Measurements from ENCODE around the gene DHRS1. TPM values are rescaled to one million over a fixed set of nuclear protein-coding genes. Genes with fewer than 3 reads are reported as not detected.

DHRS1 gene
- total RNA-seq, 2 experiments from 2014 or later = 11.7 to 14.6 TPM

GRCh38 chr14:24281636-24282035, 17.9 kb downstream of the DHRS1 start:
- no peak overlapping the region for H3K27ac Mint-ChIP-seq
- intact Hi-C loops (cut with DNase I, micrococcal nuclease) = no loop called here
- peaks cover 6% of the 10 kb centered on the region for H3K36me3 Mint-ChIP-seq (ENCODE audit: low read depth)
- H3K4me1 Mint-ChIP-seq = peaks cover 41% of the 10 kb centered on the region
- ChIA-PET CTCF (interaction anchor here (1.7 kb wide), 1 partner anchor 53 kb away, joined by 4 read pairs; no protein-coding TSS in a partner anchor), POLR2A (interaction anchor here (0.6 kb wide), 1 partner anchor 62 kb away, joined by 3 read pairs; no protein-coding TSS in a partner anchor)
- no peak overlapping the region for H3K4me3 Mint-ChIP-seq
- ATAC-seq (no peak), DNase-seq (no peak)
- H3K9me3 Mint-ChIP-seq (ENCODE audit: low read depth) = peaks cover 4% of the 10 kb centered on the region
- H3K27me3 Mint-ChIP-seq = no peaks in the 10 kb centered on the region

DNA sequence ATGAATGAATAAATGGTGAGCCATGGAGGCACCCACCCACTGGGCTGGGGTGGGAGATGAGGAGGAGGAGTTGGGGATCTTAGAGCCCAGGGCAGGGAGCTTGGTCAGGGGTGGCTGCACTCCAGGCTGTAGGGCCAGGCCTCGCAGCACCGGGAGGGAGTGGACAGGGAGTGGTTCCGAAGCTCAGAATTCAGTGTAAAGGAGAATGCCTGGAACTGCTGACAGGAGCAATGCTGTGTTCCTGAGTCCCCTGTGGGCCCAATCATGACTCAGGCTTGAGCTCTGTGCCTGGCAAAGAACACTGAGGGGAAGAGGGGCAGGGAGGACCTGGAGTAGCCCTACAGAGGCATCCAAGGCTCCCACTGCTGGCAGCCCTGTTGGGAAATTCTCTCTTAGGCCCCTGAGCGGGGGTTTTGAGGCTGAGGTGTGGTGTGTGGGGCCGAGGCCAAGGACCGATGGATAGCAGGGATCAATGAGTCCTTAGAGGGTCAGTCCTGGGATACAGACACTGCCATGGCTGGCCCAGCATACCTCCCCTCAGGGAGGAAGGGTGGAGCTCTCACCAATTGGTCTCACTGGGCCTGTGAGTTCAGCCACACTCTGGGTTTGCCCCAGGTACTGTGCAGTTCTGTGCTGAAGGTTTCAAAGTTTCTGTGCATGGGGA, 18.7 kb downstream of the DHRS1 start:
- H3K36me3 Mint-ChIP-seq (ENCODE audit: low read depth) = peaks cover 6% of the 10 kb centered on the region
- CTCF ChIA-PET = interaction anchor here (1.7 to 4.5 kb wide), 6 partner anchors 9 to 52 kb away, joined by 4 to 32 read pairs (median 18); partner anchors contain the start of genes CIDEB, LTB4R2 and TINF2
- POLR2A ChIA-PET = interaction anchor here (0.6 kb wide), 1 partner anchor 61 kb away, joined by 3 read pairs; no protein-coding TSS in a partner anchor
- peaks cover 4% of the 10 kb centered on the region for H3K9me3 Mint-ChIP-seq (ENCODE audit: low read depth)
- intact Hi-C loops (cut with DNase I, micrococcal nuclease) = no loop called here
- no peaks in the 10 kb centered on the region for H3K27me3 Mint-ChIP-seq
- H3K4me1 Mint-ChIP-seq = peaks cover 43% of the 10 kb centered on the region
- no peak overlapping the region for H3K4me3 Mint-ChIP-seq
- DNase-seq = no peak
- H3K27ac Mint-ChIP-seq = peak overlapping the region; percentile 89
- ATAC-seq = no peak

- Mint-ChIP-seq H3K4me1 (peaks cover 52% of the 10 kb centered on the region), H3K4me3 (peak overlapping the region; percentile 34), H3K36me3 (ENCODE audit: low read depth) (peaks cover 6% of the 10 kb centered on the region), H3K27me3 (no peaks in the 10 kb centered on the region), H3K27ac (peak overlapping the region; percentile 89), H3K9me3 (ENCODE audit: low read depth) (peaks cover 4% of the 10 kb centered on the region)
- ATAC-seq = peak; percentile 90
- DNase-seq = peak; percentile 80
- intact Hi-C loops (cut with DNase I, micrococcal nuclease) = loop anchor here (1.0 to 10.0 kb wide), 5 partner anchors 10 to 725 kb away; partner anchors contain the start of genes THTPA (in 1 of the 2) and ZFHX2 (in 1 of the 2)
- CTCF ChIA-PET = interaction anchor here (0.6 to 4.5 kb wide), 10 partner anchors 10 to 51 kb away, joined by 3 to 32 read pairs (median 6); partner anchors contain the start of genes CIDEB, LTB4R2 and TINF2
- POLR2A ChIA-PET = interaction anchor here (1.0 to 1.3 kb wide), 2 partner anchors 8 to 10 kb away, joined by 3 to 4 read pairs; partner anchors contain the start of gene RABGGTA
Measured at GRCh38 chr14:24279301-24280186, 20.0 kb downstream of the DHRS1 start.

DNA sequence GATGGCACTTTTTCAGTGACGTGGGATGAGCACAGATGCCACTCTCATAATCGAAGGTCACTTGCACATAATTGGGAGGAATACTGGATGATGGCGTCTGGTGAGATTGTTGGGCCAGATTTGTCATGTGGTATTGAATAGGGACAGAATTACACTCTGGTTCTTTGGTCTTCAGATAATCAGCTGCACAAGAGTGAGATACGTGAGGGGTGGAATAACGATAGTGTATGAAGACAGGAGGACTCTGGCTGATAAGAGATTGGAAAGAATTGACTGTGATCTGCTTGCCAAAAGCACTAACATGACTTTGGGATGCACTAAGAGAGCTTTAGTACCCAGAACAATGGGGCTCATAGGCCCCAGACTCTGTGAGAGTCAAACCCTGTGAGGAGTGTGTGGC, 21.2 kb downstream of the DHRS1 start:
- no peak for DNase-seq
- Mint-ChIP-seq H3K27me3 (no peaks in the 10 kb centered on the region), H3K4me3 (no peak overlapping the region), H3K9me3 (ENCODE audit: low read depth) (peaks cover 4% of the 10 kb centered on the region), H3K4me1 (peaks cover 63% of the 10 kb centered on the region), H3K36me3 (ENCODE audit: low read depth) (peaks cover 6% of the 10 kb centered on the region), H3K27ac (peak overlapping the region; percentile 89)
- ChIA-PET CTCF (interaction anchor here (0.6 to 4.5 kb wide), 5 partner anchors 19 to 131 kb away, joined by 3 to 32 read pairs (median 22); partner anchors contain the start of genes CIDEB, LTB4R2, RNF31 and TINF2), POLR2A (interaction anchor here (0.7 to 1.3 kb wide), 3 partner anchors 8 to 36 kb away, joined by 3 to 4 read pairs (median 4); partner anchors contain the start of gene TINF2)
- intact Hi-C loops (cut with DNase I, micrococcal nuclease) = loop anchor here in 1 of 2 experiments (10.0 kb wide), 2 partner anchors 396 to 724 kb away; partner anchors contain the start of genes THTPA and ZFHX2
- no peak for ATAC-seq

DNA sequence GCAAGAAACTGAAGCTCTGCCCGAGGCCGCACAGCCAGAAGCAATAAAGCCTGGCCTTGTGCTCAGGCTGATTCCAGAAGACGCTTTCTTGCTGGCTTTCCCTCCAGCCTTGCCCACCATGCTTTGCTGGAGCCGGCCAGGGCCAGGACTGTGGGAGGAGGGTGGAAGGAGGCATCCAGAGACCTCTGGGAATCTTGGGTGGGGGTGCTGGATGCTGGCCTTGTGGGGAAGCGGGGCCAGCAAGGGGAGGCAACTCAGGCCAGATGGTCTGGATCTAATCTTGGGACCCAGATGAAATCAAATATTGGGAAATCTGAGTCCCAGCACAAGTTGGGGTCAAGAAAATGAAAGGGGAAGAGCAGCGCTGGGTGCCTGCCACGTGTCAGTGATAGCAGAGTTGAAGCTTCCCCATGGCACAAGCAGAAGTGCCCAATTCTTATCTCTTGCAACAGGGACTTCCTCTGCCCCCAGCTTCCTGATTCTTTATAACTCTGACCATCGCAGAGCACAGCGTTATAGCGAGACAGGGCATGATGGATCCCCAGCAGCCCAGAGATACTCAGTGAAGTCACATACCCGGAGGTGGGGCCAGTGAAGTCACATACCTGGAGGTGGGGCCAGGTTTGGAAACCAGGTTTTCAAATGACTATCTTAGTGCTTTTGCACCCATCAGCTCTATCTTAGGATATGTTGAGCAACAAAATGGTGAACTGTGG, 21.8 kb downstream of the DHRS1 start:
- CTCF ChIA-PET = interaction anchor here (0.6 to 4.5 kb wide), 5 partner anchors 20 to 130 kb away, joined by 3 to 32 read pairs (median 22); partner anchors contain the start of genes CIDEB, LTB4R2, RNF31 and TINF2
- Mint-ChIP-seq H3K4me1 (peaks cover 69% of the 10 kb centered on the region), H3K9me3 (ENCODE audit: low read depth) (peaks cover 4% of the 10 kb centered on the region), H3K27me3 (no peaks in the 10 kb centered on the region), H3K27ac (peak overlapping the region; percentile 89), H3K4me3 (no peak overlapping the region), H3K36me3 (ENCODE audit: low read depth) (peaks cover 7% of the 10 kb centered on the region)
- DNase-seq (peak; percentile 69), ATAC-seq (peak; percentile 18)
- POLR2A ChIA-PET = interaction anchor here (0.7 to 1.3 kb wide), 2 partner anchors 13 to 36 kb away, joined by 3 to 4 read pairs; partner anchors contain the start of gene TINF2
- intact Hi-C loops (cut with DNase I, micrococcal nuclease) = loop anchor here in 1 of 2 experiments (10.0 kb wide), 2 partner anchors 397 to 723 kb away; partner anchors contain the start of genes THTPA and ZFHX2

- Mint-ChIP-seq H3K27ac (peak overlapping the region; percentile 22), H3K9me3 (ENCODE audit: low read depth) (peaks cover 4% of the 10 kb centered on the region), H3K36me3 (ENCODE audit: low read depth) (peaks cover 7% of the 10 kb centered on the region), H3K4me3 (no peak overlapping the region), H3K4me1 (peaks cover 76% of the 10 kb centered on the region), H3K27me3 (no peaks in the 10 kb centered on the region)
- intact Hi-C loops (cut with DNase I, micrococcal nuclease) = loop anchor here in 1 of 2 experiments (10.0 kb wide), 2 partner anchors 398 to 722 kb away; partner anchors contain the start of genes THTPA and ZFHX2
- ChIA-PET CTCF (interaction anchor here (1.2 to 4.5 kb wide), 3 partner anchors 20 to 31 kb away, joined by 5 to 32 read pairs (median 31); partner anchors contain the start of genes CIDEB and LTB4R2), POLR2A (no interaction called here)
- DNase-seq (no peak), ATAC-seq (no peak)
Measured at GRCh38 chr14:24277071-24277470, 22.5 kb downstream of the DHRS1 start.

DNA sequence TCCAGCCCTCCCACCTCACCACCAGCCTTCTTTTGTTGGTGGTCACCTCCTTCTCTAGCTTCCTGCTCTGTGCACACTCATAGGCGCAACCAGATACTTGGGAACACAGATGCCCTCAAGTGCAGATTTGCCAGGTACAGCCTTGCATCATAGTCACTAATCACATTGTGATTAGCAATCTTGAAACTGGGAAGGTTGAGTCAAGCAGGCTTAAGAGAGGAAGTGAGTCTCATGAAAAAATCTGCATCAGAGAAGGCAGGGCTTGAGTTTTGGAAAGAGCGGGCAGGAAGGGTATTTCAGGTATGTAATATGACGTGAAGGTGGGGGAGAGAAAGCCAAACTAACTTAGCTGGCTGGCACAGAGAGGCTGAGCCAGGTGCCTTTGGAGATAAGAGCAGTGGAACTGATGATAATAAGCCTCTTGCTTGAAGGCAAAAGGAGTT, 25.5 kb downstream of the DHRS1 start:
- DNase-seq (peak; percentile 74), ATAC-seq (peak; percentile 69)
- Mint-ChIP-seq H3K36me3 (ENCODE audit: low read depth) (peaks cover 14% of the 10 kb centered on the region), H3K27ac (peak overlapping the region; percentile 97), H3K4me1 (peaks cover 73% of the 10 kb centered on the region), H3K4me3 (peak overlapping the region; percentile 56), H3K9me3 (ENCODE audit: low read depth) (peaks cover 4% of the 10 kb centered on the region), H3K27me3 (no peaks in the 10 kb centered on the region)
- POLR2A ChIA-PET = interaction anchor here (0.9 to 1.3 kb wide), 4 partner anchors 16 to 112 kb away, joined by 4 to 6 read pairs (median 4); partner anchors contain the start of genes GMPR2 and TINF2
- intact Hi-C loops (cut with DNase I, micrococcal nuclease) = loop anchor here (1.0 to 10.0 kb wide), 6 partner anchors 15 to 719 kb away; partner anchors contain the start of genes CARMIL3 (in 1 of the 2), GMPR2 (in 1 of the 2), NEDD8 (in 1 of the 2) and THTPA (in 1 of the 2)
- CTCF ChIA-PET = interaction anchor here (0.5 to 6.5 kb wide), 13 partner anchors 9 to 157 kb away, joined by 3 to 36 read pairs (median 5); partner anchors contain the start of genes IRF9, NOP9 and TINF2

- Mint-ChIP-seq H3K9me3 (ENCODE audit: low read depth) (peaks cover 4% of the 10 kb centered on the region), H3K27me3 (no peaks in the 10 kb centered on the region), H3K4me3 (peak overlapping the region; percentile 56), H3K4me1 (peaks cover 67% of the 10 kb centered on the region), H3K36me3 (ENCODE audit: low read depth) (peaks cover 17% of the 10 kb centered on the region), H3K27ac (peak overlapping the region; percentile 97)
- ChIA-PET CTCF (interaction anchor here (0.5 to 6.5 kb wide), 12 partner anchors 10 to 158 kb away, joined by 3 to 36 read pairs (median 6); partner anchors contain the start of genes IRF9 and TINF2), POLR2A (interaction anchor here (1.2 to 1.3 kb wide), 3 partner anchors 16 to 112 kb away, joined by 4 to 6 read pairs (median 5); partner anchors contain the start of gene GMPR2)
- no peak for ATAC-seq
- intact Hi-C loops (cut with DNase I, micrococcal nuclease) = loop anchor here (5.0 to 10.0 kb wide), 4 partner anchors 41 to 719 kb away; partner anchors contain the start of genes CARMIL3 (in 1 of the 2), GMPR2 (in 1 of the 2), NEDD8 (in 1 of the 2) and THTPA (in 1 of the 2)
- DNase-seq = no peak
Measured at GRCh38 chr14:24273422-24273998, 26.1 kb downstream of the DHRS1 start.

DNA sequence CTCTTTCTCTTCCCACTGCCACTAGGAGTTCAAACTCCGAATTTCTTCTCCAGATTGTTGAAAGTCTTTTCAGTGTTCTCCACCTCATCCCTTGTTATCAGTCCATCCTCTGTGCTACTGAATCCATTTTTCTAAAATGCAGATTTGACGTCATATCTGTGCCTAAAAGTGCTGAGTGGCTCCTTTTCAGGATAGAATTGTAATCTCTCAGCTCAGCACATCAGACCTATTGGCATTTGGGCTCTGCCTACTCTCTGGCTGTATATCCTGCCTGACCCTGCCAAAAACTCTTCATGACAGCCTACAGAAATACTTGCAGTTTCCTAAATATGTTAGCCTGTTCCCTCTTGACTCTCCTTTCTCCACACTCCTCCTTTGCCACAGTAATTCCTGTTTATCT, 27.1 kb downstream of the DHRS1 start:
- Mint-ChIP-seq H3K27me3 (no peaks in the 10 kb centered on the region), H3K4me1 (peaks cover 57% of the 10 kb centered on the region), H3K4me3 (peak overlapping the region; percentile 83), H3K27ac (peak overlapping the region; percentile 97), H3K36me3 (ENCODE audit: low read depth) (peaks cover 15% of the 10 kb centered on the region), H3K9me3 (ENCODE audit: low read depth) (no peaks in the 10 kb centered on the region)
- POLR2A ChIA-PET = interaction anchor here (0.7 to 0.8 kb wide), 2 partner anchors 30 to 1682 kb away, joined by 3 to 5 read pairs; partner anchors contain the start of gene TINF2
- ATAC-seq = no peak
- CTCF ChIA-PET = interaction anchor here (0.5 to 6.5 kb wide), 12 partner anchors 19 to 207 kb away, joined by 3 to 36 read pairs (median 6); partner anchors contain the start of genes CIDEB, DHRS1, MDP1 and NOP9
- intact Hi-C loops (cut with DNase I, micrococcal nuclease) = loop anchor here (5.0 to 10.0 kb wide), 4 partner anchors 40 to 718 kb away; partner anchors contain the start of genes CARMIL3 (in 1 of the 2), GMPR2 (in 1 of the 2), NEDD8 (in 1 of the 2) and THTPA (in 1 of the 2)
- no peak for DNase-seq
